Endothelial cell of umbilical vein (primary cell): ENCODE results near the gene IGSF9B. TPM values are rescaled to one million over a fixed set of nuclear protein-coding genes. Genes with fewer than 3 reads are reported as not detected.

Experiments used
- BruUV-seq: library from RNA; stranded (reverse); fragments of 400-500 nt; replicated peaks from 2 replicates; lab custom pipeline; 2021; lab: Mats Ljungman, UMichigan
- CTCF ChIA-PET: fragments of 300-600, 350-600 bp; sonication (Branson Sonifier 250); formaldehyde crosslinking; loops from one replicate; lab custom pipeline; 2021; ENCODE audit warnings: antibody characterized with exemption, inconsistent platforms; lab: Charles Lee
- POLR2A ChIA-PET: fragments of 300-600, 350-600 bp; sonication (Branson Sonifier 250); formaldehyde crosslinking; loops from one replicate; lab custom pipeline; 2021; ENCODE audit warnings: antibody characterized with exemption, inconsistent platforms; lab: Charles Lee
- DNase-seq: peaks from one replicate; pipeline ENCODE4 v3.0.0-alpha.2; 2011; ENCODE audit warnings: low read depth, low spot score
- FAIRE-seq: peaks from 2 replicates; lab custom pipeline; 2011; peaks lifted over from hg19 to GRCh38; lab: Jason Lieb, UNC
- H2AFZ ChIP-seq: 2 replicates; pipeline ENCODE4 v1.6.0; 2012; ENCODE audit warnings: low read depth, low read length, control low read depth, inconsistent platforms
- H3K27ac ChIP-seq: 2 replicates; pipeline ENCODE4 v1.5.1; 2011; ENCODE audit warnings: low read depth, mild to moderate bottlenecking, control low read depth, low read length, moderate library complexity; ENCODE audit not compliant: insufficient read depth
- H3K27me3 ChIP-seq, 2 experiments: 2 replicates each; pipeline versions ENCODE4 v1.6.0 to v1.6.1; 2011; ENCODE audit warnings: low read length in 2 of 2, mixed read lengths in 1 of 2; ENCODE audit not compliant: control insufficient read depth in 2 of 2, insufficient read depth in 2 of 2
- H3K36me3 ChIP-seq, 2 experiments: 2 replicates in 1 of 2; 3 replicates in 1 of 2; pipeline ENCODE4 v1.5.1; 2011; ENCODE audit warnings: low read length in 2 of 2, mild to moderate bottlenecking in 1 of 2, moderate library complexity in 1 of 2; ENCODE audit not compliant: control insufficient read depth in 2 of 2, insufficient read depth in 2 of 2; ENCODE audit errors: extremely low read depth in 1 of 2
- H3K4me1 ChIP-seq: 3 replicates; pipeline ENCODE4 v1.5.1; 2011; ENCODE audit warnings: mild to moderate bottlenecking, low read length; ENCODE audit not compliant: control insufficient read depth, insufficient read depth; ENCODE audit errors: extremely low read depth
- H3K4me2 ChIP-seq: 2 replicates; pipeline ENCODE4 v1.6.1; 2011; ENCODE audit warnings: low read length, control low read depth, mixed read lengths; ENCODE audit not compliant: insufficient read depth
- H3K4me3 ChIP-seq, 3 experiments: fragments of 200-600 bp in 1 of 3; sonication (generic), shearing (Covaris generic) in 1 of 3; replicated peaks in 1 of 3; 2 replicates each; pipeline ENCODE4 v1.5.1; 2011 to 2016; ENCODE audit warnings: control low read depth in 3 of 3, low read length in 3 of 3, mild to moderate bottlenecking in 2 of 3, inconsistent platforms in 1 of 3, low read depth in 1 of 3, moderate library complexity in 1 of 3; ENCODE audit not compliant: insufficient read depth in 1 of 3
- H3K79me2 ChIP-seq: 2 replicates; pipeline ENCODE4 v1.6.0; 2012; ENCODE audit warnings: low read length, inconsistent platforms; ENCODE audit not compliant: control insufficient read depth, insufficient read depth
- H3K9ac ChIP-seq: replicated peaks from 2 replicates; pipeline ENCODE3; 2011; ENCODE audit warnings: low read length, control low read depth; ENCODE audit not compliant: insufficient read depth; ENCODE audit errors: extremely low read depth
- H3K9me1 ChIP-seq: replicated peaks from 3 replicates; pipeline ENCODE4 v1.6.0; 2011; ENCODE audit warnings: mild to moderate bottlenecking, low read length; ENCODE audit not compliant: control insufficient read depth, insufficient read depth; ENCODE audit errors: extremely low read depth
- H3K9me3 ChIP-seq: replicated peaks from 2 replicates; pipeline ENCODE4 v1.5.1; 2012; ENCODE audit warnings: low read length, inconsistent platforms; ENCODE audit not compliant: control insufficient read depth, insufficient read depth
- H4K20me1 ChIP-seq: replicated peaks from 2 replicates; pipeline ENCODE3; 2011; ENCODE audit warnings: mild to moderate bottlenecking, low read length; ENCODE audit not compliant: control insufficient read depth, insufficient read depth; ENCODE audit errors: extremely low read depth
- CTCF ChIP-seq, 2 donors: IDR thresholded peaks; 1 replicate in 1 of 2; 2 replicates in 1 of 2; pipeline ENCODE4 v1.5.1; 2011; ENCODE audit warnings: low read length in 2 of 2, mild to moderate bottlenecking in 2 of 2, moderate library complexity in 2 of 2, control low read depth in 1 of 2, inconsistent platforms in 1 of 2, low read depth in 1 of 2; ENCODE audit not compliant: insufficient read depth in 1 of 2; ENCODE audit errors: extremely low read depth in 1 of 2
- EZH2 ChIP-seq: IDR thresholded peaks from 2 replicates; pipeline ENCODE4 v1.6.1; 2012; ENCODE audit warnings: borderline replicate concordance, low read depth, mild to moderate bottlenecking, moderate library complexity, low read length, inconsistent platforms; ENCODE audit not compliant: severe bottlenecking
- FOS ChIP-seq: IDR thresholded peaks from 2 replicates; pipeline ENCODE4 v1.6.1; 2011; ENCODE audit warnings: mild to moderate bottlenecking, low read length, moderate library complexity, borderline replicate concordance; ENCODE audit not compliant: insufficient read depth
- GATA2 ChIP-seq: IDR thresholded peaks from 2 replicates; pipeline ENCODE4 v1.7.0; 2011; ENCODE audit warnings: low read depth, mild to moderate bottlenecking, moderate library complexity, mixed read lengths, low read length; ENCODE audit not compliant: insufficient read length, insufficient read depth
- JUN ChIP-seq: IDR thresholded peaks from 2 replicates; pipeline ENCODE4 v1.6.1; 2011; ENCODE audit warnings: borderline replicate concordance, low read depth; ENCODE audit not compliant: insufficient read length, insufficient read depth
- MAX ChIP-seq: IDR thresholded peaks from 2 replicates; pipeline ENCODE4 v1.6.1; 2011; ENCODE audit not compliant: insufficient read depth, insufficient read length
- MYC ChIP-seq: IDR thresholded peaks from one replicate; pipeline ENCODE4 v1.6.1; 2011; ENCODE audit warnings: mild to moderate bottlenecking, low read depth, low read length
- POLR2A ChIP-seq: IDR thresholded peaks from 2 replicates; pipeline ENCODE4 v1.6.1; 2012; ENCODE audit warnings: low read depth, mild to moderate bottlenecking, control low read depth, low read length
- POLR2AphosphoS5 ChIP-seq: IDR thresholded peaks from 2 replicates; pipeline ENCODE4 v1.6.1; 2012; ENCODE audit warnings: low read depth, mild to moderate bottlenecking, control low read depth, low read length, moderate library complexity; ENCODE audit not compliant: insufficient read depth
- dilution Hi-C: fragments of 300-500 bp; cut with MboI; formaldehyde crosslinking; loops from one replicate; pipeline ENCODE4 v1.15.0; 2019; ENCODE audit warnings: low sequenced_read_pairs; ENCODE audit not compliant: extremely low pct_ligation_motif_present
- intact Hi-C: fragments of 100-400 bp; cut with micrococcal nuclease; formaldehyde crosslinking; loops from one replicate; pipeline ENCODE4 v1.10.0; 2022
- polyA plus RNA-seq, 4 experiments: library from polyadenylated mRNA; depleted of rRNA in 3 of 4; stranded (reverse) in 3 of 4; unstranded in 1 of 4; fragments of >200 nt; gene quantifications; 2 replicates each; pipeline versions ENCODE4 v1.2.1 to v1.2.3, GENCODE V29; 2011 to 2012; ENCODE audit warnings: missing spikeins in 1 of 4
- total RNA-seq: library from RNA; stranded (reverse); gene quantifications from 2 replicates; pipeline ENCODE4 v1.2.3, GENCODE V29; 2021

IGSF9B gene
- total and polyA plus RNA-seq, 2 donors (not counting 3 experiments of a cell fraction or from before 2014, with no cell fraction given), result 0.15 to 0.18 TPM

GRCh38 chr11:133975488-133975849 lies 18.7 kb upstream of the IGSF9B start:
- H3K9me1 ChIP-seq, result no peaks in the 10 kb centered on the region
- H3K4me1 ChIP-seq, result no peaks in the 10 kb centered on the region
- H3K4me3 ChIP-seq, result no peak overlapping the region
- no peaks in the 10 kb centered on the region for H3K27me3 ChIP-seq
- intact Hi-C loops (loop anchor here (1.0 kb wide), 1 partner anchor 33 kb away; no protein-coding TSS in a partner anchor), dilution Hi-C loops (no loop called here)
- H3K79me2 ChIP-seq, result no peaks in the 10 kb centered on the region
- no peak overlapping the region for H2AFZ ChIP-seq
- DNase-seq (no peak), FAIRE-seq (no peak)
- H3K9me3 ChIP-seq, result no peaks in the 10 kb centered on the region
- no peaks in the 10 kb centered on the region for H3K36me3 ChIP-seq
- H3K4me2 ChIP-seq, result no peak overlapping the region
- H3K9ac ChIP-seq, result no peak overlapping the region
- TF ChIP-seq CTCF (IDR thresholded peaks at IDR 0.05; ENCODE audit: extremely low read depth in 1 of 2, insufficient read depth in 1 of 2, low read depth in 1 of 2, low read length in 2 of 2), result no peak
- TF ChIP-seq MYC, result no peak
- TF ChIP-seq POLR2AphosphoS5, result no peak
- no peak for TF ChIP-seq EZH2
- no peak for TF ChIP-seq JUN
- TF ChIP-seq POLR2A, result no peak
- no peak for TF ChIP-seq MAX
- TF ChIP-seq FOS, result no peak
- no peak for TF ChIP-seq GATA2
- no peak overlapping the region for H3K27ac ChIP-seq
- no TSS peak for BruUV-seq
- POLR2A ChIA-PET, result no interaction called here
- CTCF ChIA-PET, result no interaction called here
- no peaks in the 10 kb centered on the region for H4K20me1 ChIP-seq
